Neural cell (in vitro differentiated cells): ENCODE data around the gene ZNF366. TPM values are rescaled to one million over a fixed set of nuclear protein-coding genes. Genes with fewer than 3 reads are reported as not detected.

Source experiments
- H2AFZ ChIP-seq: fragments of 200-600, 300-800 bp; sonication (generic), shearing (Covaris generic); 2 replicates; pipeline ENCODE4 v1.6.0; 2014; ENCODE audit warnings: low read depth, mild to moderate bottlenecking, antibody characterized with exemption, low read length, moderate library complexity
- H3F3A ChIP-seq: fragments of 200-600 bp; shearing (Covaris generic); 2 replicates; pipeline ENCODE4 v1.6.1; 2016; ENCODE audit warnings: mild to moderate bottlenecking, moderate library complexity, mixed read lengths, antibody characterized with exemption, low read length; ENCODE audit not compliant: insufficient read depth, poor library complexity, severe bottlenecking
- H3K27ac ChIP-seq: fragments of 200-600, 300-800 bp; sonication (generic), shearing (Covaris generic); 2 replicates; pipeline ENCODE4 v1.5.1; 2014; ENCODE audit warnings: mild to moderate bottlenecking, low read length, moderate library complexity
- H3K27me3 ChIP-seq: fragments of 300-800, 200-600 bp; sonication (generic), shearing (Covaris generic); 2 replicates; pipeline ENCODE4 v1.6.0; 2014; ENCODE audit warnings: mild to moderate bottlenecking, low read depth, low read length, moderate library complexity; ENCODE audit not compliant: insufficient read depth
- H3K36me3 ChIP-seq: fragments of 300-800, 200-600 bp; sonication (generic), shearing (Covaris generic); 2 replicates; pipeline ENCODE4 v1.5.1; 2014; ENCODE audit warnings: mild to moderate bottlenecking, antibody characterized with exemption, low read length, moderate library complexity; ENCODE audit not compliant: insufficient read depth
- H3K4me2 ChIP-seq: fragments of 300-800, 200-600 bp; sonication (generic), shearing (Covaris generic); 2 replicates; pipeline ENCODE4 v1.6.0; 2014; ENCODE audit warnings: mild to moderate bottlenecking, low read length
- H3K4me3 ChIP-seq: fragments of 300-800, 200-600 bp; sonication (generic), shearing (Covaris generic); 2 replicates; pipeline ENCODE4 v1.5.1; 2014; ENCODE audit warnings: mild to moderate bottlenecking, low read length, moderate library complexity
- H3K79me2 ChIP-seq: fragments of 200-600 bp; shearing (Covaris generic); replicated peaks from 2 replicates; pipeline ENCODE4 v1.6.0; 2014; ENCODE audit warnings: mild to moderate bottlenecking, low read length, moderate library complexity; ENCODE audit not compliant: insufficient read depth
- H3K9ac ChIP-seq: fragments of 300-800, 200-600 bp; sonication (generic), shearing (Covaris generic); 2 replicates; pipeline ENCODE4 v1.6.1; 2016; ENCODE audit warnings: mild to moderate bottlenecking, low read length, mixed read lengths
- H3K9me2 ChIP-seq: fragments of 200-600 bp; shearing (Covaris generic); 2 replicates; pipeline ENCODE4 v1.6.1; 2016; ENCODE audit warnings: mild to moderate bottlenecking, low read length, mixed read lengths; ENCODE audit not compliant: insufficient read depth
- H3K9me3 ChIP-seq: fragments of 200-600, 300-800 bp; sonication (generic), shearing (Covaris generic); 2 replicates; pipeline ENCODE4 v1.6.1; 2016; ENCODE audit warnings: mild to moderate bottlenecking, mixed run types, low read length, moderate library complexity, mixed read lengths
- H4K20me1 ChIP-seq: fragments of 200-600 bp; shearing (Covaris generic); 2 replicates; pipeline ENCODE4 v1.6.1; 2016; ENCODE audit warnings: mild to moderate bottlenecking, mixed run types; ENCODE audit not compliant: insufficient read depth
- CTCF ChIP-seq: fragments of 450-650 bp; IDR thresholded peaks from 2 replicates; pipeline ENCODE4 v1.5.1; 2014; ENCODE audit warnings: antibody characterized with exemption, mild to moderate bottlenecking, moderate library complexity; ENCODE audit not compliant: poor library complexity, severe bottlenecking
- EP300 ChIP-seq: fragments of 450-650 bp; conservative IDR thresholded peaks from 2 replicates; pipeline ENCODE4 v1.6.1; 2014; ENCODE audit warnings: antibody characterized with exemption, mild to moderate bottlenecking, moderate library complexity; ENCODE audit not compliant: poor library complexity, severe bottlenecking
- EZH2 ChIP-seq: fragments of 200-600, 300-800 bp; shearing (Covaris generic), sonication (generic); IDR thresholded peaks from 2 replicates; pipeline ENCODE4 v1.6.1; 2014; ENCODE audit warnings: antibody characterized with exemption, low read length, borderline replicate concordance, mild to moderate bottlenecking; ENCODE audit not compliant: insufficient read depth, poor library complexity, severe bottlenecking
- MXI1 ChIP-seq: fragments of 450-650 bp; conservative IDR thresholded peaks from 2 replicates; pipeline ENCODE4 v1.6.1; 2014; ENCODE audit warnings: antibody characterized with exemption, mild to moderate bottlenecking; ENCODE audit not compliant: poor library complexity, severe bottlenecking
- POLR2AphosphoS5 ChIP-seq: IDR thresholded peaks from 2 replicates; pipeline ENCODE4 v1.6.1; 2012
- RAD21 ChIP-seq: fragments of 450-650 bp; conservative IDR thresholded peaks from 2 replicates; pipeline ENCODE4 v1.6.1; 2014; ENCODE audit warnings: antibody characterized with exemption, mild to moderate bottlenecking, moderate library complexity
- SMC3 ChIP-seq: fragments of 450-650 bp; conservative IDR thresholded peaks from 2 replicates; pipeline ENCODE4 v1.6.1; 2014; ENCODE audit warnings: antibody characterized with exemption, mild to moderate bottlenecking, moderate library complexity; ENCODE audit not compliant: poor library complexity
- TAF1 ChIP-seq: IDR thresholded peaks from 2 replicates; pipeline ENCODE4 v1.6.1; 2012; ENCODE audit warnings: low read depth
- polyA plus RNA-seq: library from polyadenylated mRNA; depleted of rRNA; stranded (reverse); fragments of >200 nt; gene quantifications from 2 replicates; pipeline ENCODE4 v1.2.3, GENCODE V29; 2014
- TF ChIP-seq, protein P1 (sequence below): IDR thresholded peaks from 2 replicates; pipeline ENCODE4 v1.6.1; 2012; ENCODE audit warnings: borderline replicate concordance

Gene ZNF366
- polyA plus RNA-seq, 1 donor from 2014 or later, result not detected

GRCh38 chr5:72445969-72446368 lies 61.2 kb downstream of the ZNF366 start:
- Histone ChIP-seq H3K4me2 (no peak overlapping the region), H3K27me3 (no peaks in the 10 kb centered on the region), H3K79me2 (no peaks in the 10 kb centered on the region), H3K36me3 (no peaks in the 10 kb centered on the region), H3K9me2 (no peaks in the 10 kb centered on the region), H3K9me3 (no peaks in the 10 kb centered on the region), H3F3A (no peaks in the 10 kb centered on the region), H4K20me1 (no peaks in the 10 kb centered on the region), H2AFZ (no peak overlapping the region), H3K27ac (no peak overlapping the region), H3K4me3 (no peak overlapping the region), H3K9ac (no peak overlapping the region)
- TF ChIP-seq MXI1, result no peak
- TF ChIP-seq CTCF, result no peak
- no peak for TF ChIP-seq TAF1
- no peak for TF ChIP-seq EZH2
- TF ChIP-seq EP300, result no peak
- TF ChIP-seq, protein P1, sequence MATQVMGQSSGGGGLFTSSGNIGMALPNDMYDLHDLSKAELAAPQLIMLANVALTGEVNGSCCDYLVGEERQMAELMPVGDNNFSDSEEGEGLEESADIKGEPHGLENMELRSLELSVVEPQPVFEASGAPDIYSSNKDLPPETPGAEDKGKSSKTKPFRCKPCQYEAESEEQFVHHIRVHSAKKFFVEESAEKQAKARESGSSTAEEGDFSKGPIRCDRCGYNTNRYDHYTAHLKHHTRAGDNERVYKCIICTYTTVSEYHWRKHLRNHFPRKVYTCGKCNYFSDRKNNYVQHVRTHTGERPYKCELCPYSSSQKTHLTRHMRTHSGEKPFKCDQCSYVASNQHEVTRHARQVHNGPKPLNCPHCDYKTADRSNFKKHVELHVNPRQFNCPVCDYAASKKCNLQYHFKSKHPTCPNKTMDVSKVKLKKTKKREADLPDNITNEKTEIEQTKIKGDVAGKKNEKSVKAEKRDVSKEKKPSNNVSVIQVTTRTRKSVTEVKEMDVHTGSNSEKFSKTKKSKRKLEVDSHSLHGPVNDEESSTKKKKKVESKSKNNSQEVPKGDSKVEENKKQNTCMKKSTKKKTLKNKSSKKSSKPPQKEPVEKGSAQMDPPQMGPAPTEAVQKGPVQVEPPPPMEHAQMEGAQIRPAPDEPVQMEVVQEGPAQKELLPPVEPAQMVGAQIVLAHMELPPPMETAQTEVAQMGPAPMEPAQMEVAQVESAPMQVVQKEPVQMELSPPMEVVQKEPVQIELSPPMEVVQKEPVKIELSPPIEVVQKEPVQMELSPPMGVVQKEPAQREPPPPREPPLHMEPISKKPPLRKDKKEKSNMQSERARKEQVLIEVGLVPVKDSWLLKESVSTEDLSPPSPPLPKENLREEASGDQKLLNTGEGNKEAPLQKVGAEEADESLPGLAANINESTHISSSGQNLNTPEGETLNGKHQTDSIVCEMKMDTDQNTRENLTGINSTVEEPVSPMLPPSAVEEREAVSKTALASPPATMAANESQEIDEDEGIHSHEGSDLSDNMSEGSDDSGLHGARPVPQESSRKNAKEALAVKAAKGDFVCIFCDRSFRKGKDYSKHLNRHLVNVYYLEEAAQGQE, result no peak
- TF ChIP-seq SMC3, result no peak
- TF ChIP-seq POLR2AphosphoS5, result no peak
- TF ChIP-seq RAD21, result no peak

- Histone ChIP-seq H3F3A (no peaks in the 10 kb centered on the region), H3K27me3 (no peaks in the 10 kb centered on the region), H3K27ac (no peak overlapping the region), H3K36me3 (no peaks in the 10 kb centered on the region), H3K9me2 (no peaks in the 10 kb centered on the region), H3K4me3 (no peak overlapping the region), H3K9ac (no peak overlapping the region), H4K20me1 (no peaks in the 10 kb centered on the region), H3K79me2 (no peaks in the 10 kb centered on the region), H3K4me2 (no peak overlapping the region), H3K9me3 (no peaks in the 10 kb centered on the region), H2AFZ (no peak overlapping the region)
- TF ChIP-seq, protein P1, result no peak
- TF ChIP-seq TAF1 (no peak), SMC3 (no peak), RAD21 (no peak), CTCF (no peak), MXI1 (no peak), EZH2 (no peak), POLR2AphosphoS5 (no peak), EP300 (no peak)
Measured at GRCh38 chr5:72443883-72444282, 63.3 kb downstream of the ZNF366 start.
